SKM-1 treated with dmso at 0.1 percent for 144 hours (cell line): ENCODE data around the gene RSRP1.
"Not testable (repeated sequence)": the region's sequence is repeated elsewhere in the genome, so short reads cannot be mapped to it uniquely, and the experiment has no call there.

Source experiments
- DNase-seq: peaks from one replicate; lab custom pipeline; 2025; ENCODE audit not compliant: unreplicated experiment; lab: John Stamatoyannopoulos, UW

RSRP1 gene

DNA sequence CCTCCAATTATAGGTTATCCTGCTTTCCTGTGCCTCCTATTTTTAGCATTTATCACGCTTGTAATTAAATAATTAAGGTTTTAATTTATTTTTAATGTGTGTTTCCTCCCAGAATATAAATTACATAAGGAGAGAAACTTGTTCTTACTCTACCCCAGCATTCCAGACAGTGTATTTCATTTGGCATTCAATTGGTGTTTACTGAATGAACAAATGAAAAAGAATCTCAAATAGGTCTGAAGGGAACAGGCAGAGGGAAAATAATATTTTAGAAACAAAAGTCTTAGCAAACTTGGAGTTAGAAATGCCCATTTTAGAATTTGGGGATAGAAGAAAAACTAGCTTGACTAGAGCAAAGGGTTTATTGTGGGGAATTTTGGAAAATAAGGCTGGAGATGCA, 9.9 kb upstream of the RSRP1 start:
- no peak for DNase-seq

- no peak for DNase-seq
Measured at GRCh38 chr1:25256578-25256965, 9.3 kb upstream of the RSRP1 start.

GRCh38 chr1:25255706-25256577, 8.7 kb upstream of the RSRP1 start:
- no peak for DNase-seq

DNA sequence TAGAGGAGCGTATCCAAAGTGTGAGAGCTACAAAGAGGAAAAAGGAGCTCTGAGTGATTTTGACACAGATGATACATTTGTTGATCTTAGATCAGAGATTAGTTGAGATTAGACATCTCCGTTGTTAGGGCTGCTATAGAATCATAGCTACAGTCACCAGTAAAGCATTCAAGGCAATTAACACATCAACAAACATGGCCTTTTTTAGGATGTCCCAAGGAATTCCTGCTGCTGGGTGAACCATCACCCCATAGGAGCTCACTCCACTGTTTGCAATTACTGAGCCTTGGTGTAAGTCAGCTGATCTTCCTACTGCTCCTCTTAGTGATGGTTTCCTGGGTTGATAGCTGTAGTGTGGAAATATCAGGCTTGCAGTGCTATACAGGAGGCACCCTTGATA, 6.7 kb upstream of the RSRP1 start:
- no peak for DNase-seq

DNA sequence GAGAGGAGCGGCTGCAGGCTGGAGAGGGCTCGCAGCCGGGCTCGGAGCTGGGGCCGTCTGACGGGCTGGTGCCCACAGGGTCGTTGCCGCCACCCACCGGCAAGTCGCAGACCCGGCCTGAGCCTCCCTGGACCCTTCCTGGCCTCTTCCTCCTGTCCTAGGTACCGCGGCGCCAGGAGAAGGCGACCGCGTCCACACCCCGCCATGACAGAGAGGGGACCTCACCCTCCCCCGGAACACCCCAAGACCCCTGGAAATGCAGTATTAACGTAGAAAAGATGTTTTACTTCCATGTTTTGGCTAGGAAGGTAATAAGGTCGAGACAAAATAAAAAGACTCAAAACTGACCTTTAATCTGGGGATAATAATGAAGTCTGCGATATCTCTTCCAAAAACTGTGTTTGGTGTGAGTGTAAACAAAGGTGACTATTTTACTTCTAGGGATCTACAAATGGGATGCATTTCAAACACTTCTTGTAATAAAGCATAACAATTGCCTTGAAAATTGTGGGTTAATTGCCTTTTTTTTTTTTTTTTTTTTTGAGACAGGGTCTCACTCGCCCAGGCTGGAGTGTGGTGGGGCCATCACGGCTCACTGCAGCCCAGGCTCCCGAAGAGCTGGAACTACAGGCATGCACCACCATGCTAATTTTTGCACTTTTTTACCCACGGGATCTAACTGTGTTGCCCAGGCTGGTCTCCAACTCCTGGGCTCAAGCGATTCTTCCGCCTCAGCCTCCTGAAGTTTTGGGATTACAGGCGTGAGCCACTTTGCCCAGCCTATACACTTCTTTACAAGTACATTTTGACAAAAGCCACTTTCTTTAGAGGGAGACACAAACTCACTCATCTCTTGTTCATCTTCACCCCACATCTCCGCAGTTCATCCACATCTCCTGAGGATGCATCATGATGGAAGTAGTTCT, 838 bp upstream of the RSRP1 start:
- DNase-seq, result no peak

DNA sequence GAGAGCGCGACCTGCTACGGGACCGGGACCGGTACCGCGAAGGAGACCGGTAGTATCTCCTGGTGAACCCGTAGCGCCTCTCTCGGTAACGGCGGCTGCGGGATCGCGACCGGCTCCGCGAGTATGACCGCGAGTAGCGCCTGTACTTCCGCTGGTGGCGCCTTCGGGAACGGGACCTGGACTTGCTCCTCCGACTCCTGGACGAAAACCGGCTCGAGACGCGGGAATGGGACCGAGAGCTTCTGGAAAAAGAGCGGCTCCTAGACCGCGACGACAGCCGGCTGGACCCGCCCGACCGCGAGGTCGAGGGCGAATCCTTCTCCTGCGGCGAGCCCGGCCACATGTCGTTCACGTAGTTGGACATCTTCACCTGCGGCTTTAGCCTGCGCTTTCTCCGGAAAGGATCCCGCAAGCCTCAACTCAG, 642 bp downstream of the RSRP1 start:
- no peak for DNase-seq

DNA sequence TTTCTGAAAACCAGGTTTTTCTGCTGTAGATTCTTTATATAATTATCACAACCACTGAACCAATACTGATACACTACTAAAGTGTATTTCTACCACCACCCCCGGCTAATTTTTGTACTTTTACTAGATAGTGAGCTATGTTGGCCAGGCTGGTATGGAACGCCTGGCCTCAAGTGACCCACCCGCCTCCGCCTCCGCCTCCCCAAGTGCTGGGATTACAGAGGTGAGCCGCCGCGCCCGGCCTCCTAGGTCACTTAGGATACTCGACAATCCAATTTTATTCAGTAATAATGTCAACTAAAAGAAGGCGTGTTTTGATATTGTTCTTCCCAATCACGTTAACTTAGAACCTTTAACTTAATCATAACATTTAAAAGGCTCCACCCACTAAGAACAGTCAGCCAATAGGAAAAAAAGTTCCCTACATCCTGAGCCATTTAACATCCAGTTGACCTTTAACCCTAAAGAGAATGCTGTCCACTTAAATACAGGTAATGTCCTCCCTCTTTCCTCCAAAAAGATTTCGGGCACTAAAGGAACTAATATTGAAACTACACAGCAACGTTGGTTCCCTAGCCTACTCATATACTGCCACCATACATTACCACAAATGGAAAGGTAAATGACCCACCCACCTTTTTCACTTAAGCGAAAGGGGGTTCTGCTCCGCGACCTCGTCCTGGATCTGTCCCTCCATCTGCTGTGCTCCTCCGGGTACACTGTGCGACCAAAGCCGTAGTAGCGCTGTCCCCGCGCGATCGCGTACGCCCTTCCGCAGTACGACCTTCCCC, 1.2 kb downstream of the RSRP1 start:
- DNase-seq, result no peak

DNA sequence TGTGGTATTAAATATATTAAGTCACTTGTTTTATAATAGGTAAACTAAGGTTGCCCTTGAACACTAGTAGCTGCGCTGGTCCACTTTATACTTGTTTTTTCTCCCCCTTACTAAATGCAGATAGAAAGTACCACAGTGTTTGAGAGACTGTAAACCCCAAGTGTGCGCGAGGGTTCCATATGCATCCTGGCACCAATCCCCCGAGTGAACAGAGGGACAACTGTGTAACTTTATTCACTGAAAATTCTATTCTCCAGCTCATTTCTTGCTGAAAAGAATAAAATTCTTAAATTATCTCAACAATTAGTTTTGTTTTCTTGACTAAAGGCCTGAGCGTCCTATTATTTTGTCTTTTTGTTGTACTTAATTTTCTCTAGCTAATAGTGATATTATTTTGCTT, 1.9 kb downstream of the RSRP1 start:
- no peak for DNase-seq

- DNase-seq, result no peak
Measured at GRCh38 chr1:25243907-25244306, 3.3 kb downstream of the RSRP1 start.

GRCh38 chr1:25239681-25240541, 7.3 kb downstream of the RSRP1 start:
- peak; percentile 85 for DNase-seq

GRCh38 chr1:25238046-25238445, 9.2 kb downstream of the RSRP1 start:
- DNase-seq, result no peak

DNA sequence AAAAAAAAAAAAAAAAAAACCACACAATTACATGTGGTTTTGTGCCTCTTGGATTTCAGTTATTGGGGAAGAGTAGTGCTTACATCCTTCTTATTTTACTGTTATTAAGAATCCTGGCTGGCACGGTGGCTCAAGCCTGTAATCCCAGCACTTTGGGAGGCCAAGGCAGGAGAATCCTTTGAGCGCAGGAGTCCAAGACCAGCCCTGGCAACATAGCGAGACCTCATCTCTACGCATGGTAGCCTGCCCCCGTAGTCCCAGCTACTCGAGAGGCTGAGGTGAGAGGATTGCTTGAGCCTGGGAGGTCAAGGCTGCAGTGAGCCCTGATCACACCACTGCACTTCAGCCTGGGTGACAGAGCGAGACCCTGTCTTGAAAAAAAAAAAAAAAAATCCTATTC, 11.0 kb downstream of the RSRP1 start:
- not testable (repeated sequence) for DNase-seq

DNA sequence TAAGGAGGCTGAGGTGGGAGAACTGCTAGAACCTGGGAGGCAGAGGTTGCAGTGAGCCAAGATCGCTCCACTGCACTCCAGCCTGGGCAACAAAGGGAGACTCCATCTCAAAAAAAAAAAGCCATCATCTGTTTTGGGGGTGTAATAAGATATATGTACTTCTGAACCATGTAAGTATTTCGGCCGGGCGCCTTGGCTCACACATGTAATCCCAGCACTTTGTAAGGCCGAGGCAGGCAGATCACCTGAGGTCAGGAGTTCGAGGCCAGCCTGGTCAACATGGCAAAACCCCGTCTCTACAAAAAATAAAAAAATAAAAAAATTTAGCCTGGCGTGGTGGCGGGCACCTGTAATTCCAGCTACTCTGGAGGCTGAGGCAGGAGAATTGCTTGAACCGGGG, 11.8 kb downstream of the RSRP1 start:
- not testable (repeated sequence) for DNase-seq

DNA sequence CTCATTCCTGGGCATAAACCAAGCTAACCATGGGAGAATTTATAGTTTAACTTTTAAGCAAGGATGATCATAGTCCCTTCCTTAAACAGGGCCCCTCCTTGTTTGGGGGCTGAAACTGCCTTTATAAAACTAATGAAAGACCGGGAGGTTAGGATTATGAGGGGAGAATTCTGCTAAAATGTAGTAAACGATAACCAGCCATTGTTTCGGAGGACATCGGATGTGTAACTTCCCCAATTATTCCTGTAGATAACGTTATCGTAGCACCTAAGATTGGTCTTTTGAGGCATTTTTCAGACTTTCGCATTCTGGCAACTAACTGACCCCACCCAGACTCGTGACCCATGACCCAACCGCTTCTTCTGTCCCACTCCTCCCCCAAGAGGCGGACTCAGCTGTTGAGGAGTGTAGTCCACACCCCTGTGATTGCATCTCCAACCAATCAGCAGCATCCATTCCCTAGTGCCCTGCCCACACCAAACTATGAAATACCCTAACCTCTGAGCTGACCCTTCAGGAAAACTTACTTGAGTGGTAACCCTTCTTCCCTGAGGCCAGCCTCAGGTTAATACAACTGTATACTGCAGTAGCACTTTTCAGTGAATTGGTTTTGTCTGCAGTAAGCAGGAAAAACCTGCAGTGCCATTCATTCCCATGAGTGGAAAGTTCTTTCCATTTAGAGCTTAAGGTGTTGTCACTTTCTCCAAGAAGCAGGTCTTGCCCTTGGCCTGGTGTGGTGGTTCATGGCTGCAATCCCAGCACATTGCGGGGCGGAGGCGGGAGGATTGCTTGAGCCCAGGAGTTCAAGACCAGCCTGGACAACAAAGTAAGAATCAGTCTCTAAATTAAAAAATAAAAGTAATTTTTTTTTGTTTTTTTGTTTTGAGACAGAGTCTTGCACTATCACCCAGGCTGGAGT, 14.1 kb downstream of the RSRP1 start:
- peak; percentile 89 for DNase-seq

- peak; percentile 82 for DNase-seq
Measured at GRCh38 chr1:25232027-25232865, 15.0 kb downstream of the RSRP1 start, which contains the start of gene SYF2. Gene SYF2, minus strand, starts transcription at chr1:25232502. Its CDS starts 35 bp downstream, at chr1:25232467.

- DNase-seq, result no peak
Measured at GRCh38 chr1:25223471-25223870, 23.8 kb downstream of the RSRP1 start.

GRCh38 chr1:25222606-25223005, 24.6 kb downstream of the RSRP1 start:
- DNase-seq, result no peak

GRCh38 chr1:25220666-25221065, 26.6 kb downstream of the RSRP1 start:
- DNase-seq, result no peak
